ENCODE results near the gene IL5RA.

IL5RA gene

GRCh38 chr3:3134750-3135448, 24.7 kb upstream of the IL5RA start:
- H3K36me3 ChIP-seq (ENCODE audit: control insufficient read depth, low read length) = peaks cover 85% of the 10 kb centered on the region
- H3K79me2 ChIP-seq (ENCODE audit: control insufficient read depth, low read length) = peaks cover 75% of the 10 kb centered on the region
- H3K4me1 ChIP-seq (ENCODE audit: control insufficient read depth, low read length) = no peaks in the 10 kb centered on the region
- no peaks in the 10 kb centered on the region for H3K9me3 ChIP-seq (ENCODE audit: control insufficient read depth, insufficient read depth, low read length)
- TF ChIP-seq EZH2phosphoT487 (IDR thresholded peaks at IDR 0.05; ENCODE audit: borderline replicate concordance, low read length) = no peak
- TF ChIP-seq CTCF (IDR thresholded peaks at IDR 0.05; ENCODE audit: low read depth, low read length, poor library complexity, severe bottlenecking) = no peak
- H3K9me2 ChIP-seq (replicated peaks; ENCODE audit: control insufficient read depth, low read length) = no peaks in the 10 kb centered on the region
- H3K27ac ChIP-seq (ENCODE audit: low read depth, low read length) = no peak overlapping the region
- H3F3A ChIP-seq (ENCODE audit: control insufficient read depth, insufficient read depth) = no peaks in the 10 kb centered on the region
- H3K27me3 ChIP-seq (ENCODE audit: control insufficient read depth, low read length) = no peaks in the 10 kb centered on the region
- H3K4me3 ChIP-seq (ENCODE audit: low read length) = no peak overlapping the region
- no peaks in the 10 kb centered on the region for H4K20me1 ChIP-seq (ENCODE audit: control insufficient read depth, insufficient read depth, low read depth, low read length)
- H3K4me2 ChIP-seq (ENCODE audit: low read length) = no peak overlapping the region

- no peak overlapping the region for H3K27ac ChIP-seq (ENCODE audit: low read depth, low read length)
- no peaks in the 10 kb centered on the region for H4K20me1 ChIP-seq (ENCODE audit: control insufficient read depth, insufficient read depth, low read depth, low read length)
- peaks cover 85% of the 10 kb centered on the region for H3K36me3 ChIP-seq (ENCODE audit: control insufficient read depth, low read length)
- peaks cover 6% of the 10 kb centered on the region for H3K4me1 ChIP-seq (ENCODE audit: control insufficient read depth, low read length)
- no peaks in the 10 kb centered on the region for H3K9me2 ChIP-seq (replicated peaks; ENCODE audit: control insufficient read depth, low read length)
- no peaks in the 10 kb centered on the region for H3K9me3 ChIP-seq (ENCODE audit: control insufficient read depth, insufficient read depth, low read length)
- no peaks in the 10 kb centered on the region for H3F3A ChIP-seq (ENCODE audit: control insufficient read depth, insufficient read depth)
- no peaks in the 10 kb centered on the region for H3K27me3 ChIP-seq (ENCODE audit: control insufficient read depth, low read length)
- TF ChIP-seq EZH2phosphoT487 (IDR thresholded peaks at IDR 0.05; ENCODE audit: borderline replicate concordance, low read length) = no peak
- no peak for TF ChIP-seq CTCF (IDR thresholded peaks at IDR 0.05; ENCODE audit: low read depth, low read length, poor library complexity, severe bottlenecking)
- no peak overlapping the region for H3K4me3 ChIP-seq (ENCODE audit: low read length)
- peaks cover 86% of the 10 kb centered on the region for H3K79me2 ChIP-seq (ENCODE audit: control insufficient read depth, low read length)
- H3K4me2 ChIP-seq (ENCODE audit: low read length) = no peak overlapping the region
These were observed 23.3 kb upstream of the IL5RA start for GRCh38 chr3:3133500-3133899.

- no peak for TF ChIP-seq EZH2phosphoT487 (IDR thresholded peaks at IDR 0.05; ENCODE audit: borderline replicate concordance, low read length)
- no peak for TF ChIP-seq CTCF (IDR thresholded peaks at IDR 0.05; ENCODE audit: low read depth, low read length, poor library complexity, severe bottlenecking)
- Histone ChIP-seq H3K9me3 (ENCODE audit: control insufficient read depth, insufficient read depth, low read length) (no peaks in the 10 kb centered on the region), H3K4me1 (ENCODE audit: control insufficient read depth, low read length) (peaks cover 25% of the 10 kb centered on the region), H3K27me3 (ENCODE audit: control insufficient read depth, low read length) (no peaks in the 10 kb centered on the region), H3K79me2 (ENCODE audit: control insufficient read depth, low read length) (peaks cover 71% of the 10 kb centered on the region), H3K4me2 (ENCODE audit: low read length) (peak overlapping the region; percentile 1; the same call in 1 of the 2 replicates), H3K4me3 (ENCODE audit: low read length) (no peak overlapping the region), H3K27ac (ENCODE audit: low read depth, low read length) (no peak overlapping the region), H3K36me3 (ENCODE audit: control insufficient read depth, low read length) (peaks cover 64% of the 10 kb centered on the region), H3F3A (ENCODE audit: control insufficient read depth, insufficient read depth) (no peaks in the 10 kb centered on the region), H3K9me2 (replicated peaks; ENCODE audit: control insufficient read depth, low read length) (no peaks in the 10 kb centered on the region), H4K20me1 (ENCODE audit: control insufficient read depth, insufficient read depth, low read depth, low read length) (no peaks in the 10 kb centered on the region)
These were observed 19.4 kb upstream of the IL5RA start for GRCh38 chr3:3129579-3129978.
